Spleen (tissue), 7 donors: Measurements from ENCODE around the gene ZNF385C.

ENCODE experiments used
- POLR2A ChIP-seq, 3 donors: fragments of 450-650 bp; IDR thresholded peaks; one replicate each; pipeline ENCODE4 v1.5.1; 2017; ENCODE audit warnings: antibody characterized with exemption in 3 of 3, mild to moderate bottlenecking in 1 of 3
- POLR2AphosphoS5 ChIP-seq, 3 donors: sonication (generic); formaldehyde crosslinking; IDR thresholded peaks; one replicate each; pipeline ENCODE4 v1.5.1; 2017; ENCODE audit warnings: antibody characterized with exemption in 3 of 3
- TF ChIP-seq, protein P1 (sequence below), 11 experiments: fragments of 200-600 bp in 7 of 11; fragments of 450-650 bp in 4 of 11; sonication (generic) in 4 of 11; IDR thresholded peaks in 8 of 11; conservative IDR thresholded peaks in 3 of 11; 1 replicate in 7 of 11; 2 replicates in 4 of 11; pipeline versions ENCODE4 v1.4.0 to v1.8.0; 2016 to 2021; ENCODE audit warnings: antibody characterized with exemption in 11 of 11, inconsistent platforms in 4 of 11, mild to moderate bottlenecking in 1 of 11
- donor health status: DM: no; HTN: no; CAD: no; lungs with moderate emphysema.
- donor health status: DM: no; HTN: no; CAD: no.
- donor health status: DM: no; HTN: no; CAD: no.

DNA sequence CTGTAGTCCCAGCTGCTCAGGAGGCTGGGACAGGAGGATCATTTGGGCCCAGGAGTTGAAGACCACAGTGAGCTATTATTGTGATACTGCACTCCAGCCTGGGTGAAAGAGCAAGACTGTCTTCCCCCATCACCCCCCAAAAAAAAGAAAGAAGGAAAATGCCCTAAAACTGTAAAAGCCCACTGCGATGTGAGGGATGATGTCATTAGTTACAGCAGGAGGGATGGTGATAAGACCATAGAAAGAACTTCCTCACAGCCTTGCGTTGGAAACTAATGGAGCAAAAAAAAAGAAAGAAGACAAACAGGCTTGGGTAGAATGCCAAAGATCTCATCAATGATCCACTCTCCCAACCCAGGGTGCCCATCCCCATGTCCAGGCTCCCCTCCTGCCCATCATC, 18.7 kb downstream of the ZNF385C start:
- TF ChIP-seq, protein P1, sequence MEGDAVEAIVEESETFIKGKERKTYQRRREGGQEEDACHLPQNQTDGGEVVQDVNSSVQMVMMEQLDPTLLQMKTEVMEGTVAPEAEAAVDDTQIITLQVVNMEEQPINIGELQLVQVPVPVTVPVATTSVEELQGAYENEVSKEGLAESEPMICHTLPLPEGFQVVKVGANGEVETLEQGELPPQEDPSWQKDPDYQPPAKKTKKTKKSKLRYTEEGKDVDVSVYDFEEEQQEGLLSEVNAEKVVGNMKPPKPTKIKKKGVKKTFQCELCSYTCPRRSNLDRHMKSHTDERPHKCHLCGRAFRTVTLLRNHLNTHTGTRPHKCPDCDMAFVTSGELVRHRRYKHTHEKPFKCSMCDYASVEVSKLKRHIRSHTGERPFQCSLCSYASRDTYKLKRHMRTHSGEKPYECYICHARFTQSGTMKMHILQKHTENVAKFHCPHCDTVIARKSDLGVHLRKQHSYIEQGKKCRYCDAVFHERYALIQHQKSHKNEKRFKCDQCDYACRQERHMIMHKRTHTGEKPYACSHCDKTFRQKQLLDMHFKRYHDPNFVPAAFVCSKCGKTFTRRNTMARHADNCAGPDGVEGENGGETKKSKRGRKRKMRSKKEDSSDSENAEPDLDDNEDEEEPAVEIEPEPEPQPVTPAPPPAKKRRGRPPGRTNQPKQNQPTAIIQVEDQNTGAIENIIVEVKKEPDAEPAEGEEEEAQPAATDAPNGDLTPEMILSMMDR (IDR thresholded peaks at IDR 0.05 in 8 of 11, conservative IDR thresholded peaks at IDR 0.05 in 3 of 11) = no peak
- TF ChIP-seq POLR2A (IDR thresholded peaks at IDR 0.05) (no peak), POLR2AphosphoS5 (IDR thresholded peaks at IDR 0.05) (no peak)
